ENCODE data around the gene DYNLRB1. TPM values are rescaled to one million over a fixed set of nuclear protein-coding genes. Genes with fewer than 3 reads are reported as not detected.

Gene DYNLRB1
- total and polyA plus RNA-seq, 4 donors: 15.8 to 66.9 (median 44.8) TPM

GRCh38 chr20:34543463-34544056 is 27.3 kb downstream of the DYNLRB1 start:
- Histone ChIP-seq H3K27ac (ENCODE audit: low read depth in 1 of 2, low read length in 2 of 2) (no peak overlapping the region), H3K27me3 (ENCODE audit: control insufficient read depth in 4 of 4, insufficient read depth in 4 of 4, low read length in 3 of 4) (no peaks in the 10 kb centered on the region), H3K9ac (ENCODE audit: low read depth in 1 of 2, low read length in 2 of 2) (no peak overlapping the region), H3K36me3 (ENCODE audit: control insufficient read depth in 4 of 4, insufficient read depth in 3 of 4, low read depth in 1 of 4, low read length in 3 of 4) (peaks cover 8 to 14% (median 13%) of the 10 kb centered on the region in 4 donors), H3K4me3 (ENCODE audit: low read depth in 1 of 3, low read length in 3 of 3) (no peak overlapping the region), H3K9me3 (ENCODE audit: control insufficient read depth in 4 of 4, low read length in 3 of 4) (no peaks in the 10 kb centered on the region), H3K4me1 (ENCODE audit: control insufficient read depth in 4 of 4, insufficient read depth in 4 of 4, low read length in 3 of 4) (peaks cover 0 to 9% (median 6%) of the 10 kb centered on the region in 4 donors)
- no peak for TF ChIP-seq HNF4G (IDR thresholded peaks at IDR 0.05)
- no peak for TF ChIP-seq RAD21 (IDR thresholded peaks at IDR 0.05)
- TF ChIP-seq ATF3 (IDR thresholded peaks at IDR 0.05): no peak
- TF ChIP-seq ZBTB33 (IDR thresholded peaks at IDR 0.05): no peak
- no peak for TF ChIP-seq CTCF (IDR thresholded peaks at IDR 0.05; ENCODE audit: low read depth, low read length, missing input control)
- TF ChIP-seq GABPA (IDR thresholded peaks at IDR 0.05 in 1 of 2, conservative IDR thresholded peaks at IDR 0.05 in 1 of 2): no peak
- no peak for TF ChIP-seq SP1 (IDR thresholded peaks at IDR 0.05)
- TF ChIP-seq RXRA (IDR thresholded peaks at IDR 0.05): no peak
- no peak for TF ChIP-seq REST (IDR thresholded peaks at IDR 0.05)
- no peak for TF ChIP-seq TAF1 (conservative IDR thresholded peaks at IDR 0.05)
- TF ChIP-seq EGR1 (IDR thresholded peaks at IDR 0.05; ENCODE audit: low read depth in 2 of 2): no peak
- TF ChIP-seq MAX (IDR thresholded peaks at IDR 0.05): no peak
- TF ChIP-seq FOXA1 (IDR thresholded peaks at IDR 0.05): no peak
- no peak for TF ChIP-seq JUND (IDR thresholded peaks at IDR 0.05)
- no peak for TF ChIP-seq YY1 (IDR thresholded peaks at IDR 0.05)
- TF ChIP-seq FOXA2 (IDR thresholded peaks at IDR 0.05): no peak
- no peak for TF ChIP-seq HNF4A (conservative IDR thresholded peaks at IDR 0.05)
- TF ChIP-seq NR2F2 (IDR thresholded peaks at IDR 0.05): no peak
- WGBS: 79% methylated on average over 12 of the region's 12 CpGs
- no peak for DNase-seq (ENCODE audit: low spot score)
